NT2/D1 (cell line): ENCODE data around the gene HOXD10.

Source experiments
- YY1 ChIP-seq: IDR thresholded peaks from 2 replicates; pipeline ENCODE4 v1.6.1; 2011; ENCODE audit not compliant: insufficient read length, insufficient read depth
- ZNF274 ChIP-seq: IDR thresholded peaks from 2 replicates; pipeline ENCODE4 v1.6.1; 2011; ENCODE audit warnings: mild to moderate bottlenecking, low read depth, low read length

DNA sequence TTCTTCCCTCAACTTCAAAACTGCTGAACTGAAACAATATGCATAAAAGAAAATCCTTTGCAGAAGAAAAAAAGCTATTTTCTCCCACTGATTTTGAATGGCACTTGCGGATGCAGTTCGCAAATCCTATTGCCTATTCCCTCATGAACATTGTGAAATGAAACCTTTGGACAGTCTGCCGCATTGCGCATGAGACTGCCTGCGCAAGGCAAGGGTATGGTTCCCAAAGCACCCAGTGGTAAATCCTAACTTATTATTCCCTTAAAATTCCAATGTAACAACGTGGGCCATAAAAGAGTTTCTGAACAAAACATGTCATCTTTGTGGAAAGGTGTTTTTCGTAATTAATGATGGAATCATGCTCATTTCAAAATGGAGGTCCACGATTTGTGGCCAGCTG is 21.3 kb downstream of the HOXD10 start:
- TF ChIP-seq YY1 (no peak), ZNF274 (no peak)
